NCI-H1048 (cell line): ENCODE measurements around the gene SMPD2.

Experiments
- DNase-seq: peaks from one replicate; lab custom pipeline; 2025; lab: John Stamatoyannopoulos, UW

Gene SMPD2

GRCh38 chr6:109484122-109484521 is 43.6 kb downstream of the SMPD2 start:
- DNase-seq: no peak

DNA sequence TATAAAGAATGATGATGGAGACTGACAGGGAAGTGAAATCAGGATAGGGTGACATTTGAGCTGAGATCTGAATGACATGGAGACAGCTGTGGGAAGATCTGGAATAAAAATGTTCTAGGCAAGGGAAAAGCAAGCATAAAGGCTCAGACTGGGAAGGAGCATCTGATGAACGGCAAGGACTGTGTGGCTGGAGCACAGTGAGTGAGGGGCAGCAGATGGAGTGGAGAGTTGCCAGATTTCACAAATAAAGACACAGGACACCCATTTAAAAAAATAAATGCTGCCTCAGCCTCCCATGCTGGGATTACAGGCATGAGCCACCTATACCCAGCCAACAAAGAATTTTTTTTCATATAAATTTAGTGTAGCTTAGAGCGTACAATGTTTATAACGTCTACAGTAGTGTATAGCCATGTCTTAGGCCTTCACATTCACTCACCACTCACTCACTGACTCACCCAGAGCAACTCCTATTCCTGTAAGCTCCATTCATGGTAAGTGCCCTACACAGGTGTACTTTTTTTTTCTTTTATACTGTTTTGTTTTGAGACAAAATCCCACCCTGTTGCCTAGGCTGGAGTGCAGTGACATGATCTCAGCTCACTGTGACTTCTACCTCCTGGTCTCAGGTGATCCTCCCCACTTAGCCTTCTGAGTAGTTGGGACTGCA is 44.9 kb downstream of the SMPD2 start:
- DNase-seq: no peak

DNA sequence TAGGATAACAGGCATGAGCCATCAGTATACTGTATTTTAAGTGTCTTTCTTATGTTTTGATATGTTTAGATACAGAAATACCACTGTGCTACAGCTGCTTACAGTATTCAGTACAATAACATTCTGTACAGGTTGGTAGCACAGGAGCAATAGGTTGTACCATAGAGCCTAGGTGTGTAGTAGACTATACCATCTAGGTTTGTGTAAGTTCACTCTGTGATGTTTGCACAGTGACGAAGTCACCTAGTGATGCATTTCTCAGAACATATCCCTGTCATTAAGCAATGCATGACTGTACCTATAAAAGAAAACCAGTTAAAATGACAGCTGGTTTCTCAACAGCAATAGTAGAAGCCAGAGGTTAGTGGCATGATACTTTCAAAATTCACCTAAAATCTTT is 45.5 kb downstream of the SMPD2 start:
- DNase-seq: no peak

DNA sequence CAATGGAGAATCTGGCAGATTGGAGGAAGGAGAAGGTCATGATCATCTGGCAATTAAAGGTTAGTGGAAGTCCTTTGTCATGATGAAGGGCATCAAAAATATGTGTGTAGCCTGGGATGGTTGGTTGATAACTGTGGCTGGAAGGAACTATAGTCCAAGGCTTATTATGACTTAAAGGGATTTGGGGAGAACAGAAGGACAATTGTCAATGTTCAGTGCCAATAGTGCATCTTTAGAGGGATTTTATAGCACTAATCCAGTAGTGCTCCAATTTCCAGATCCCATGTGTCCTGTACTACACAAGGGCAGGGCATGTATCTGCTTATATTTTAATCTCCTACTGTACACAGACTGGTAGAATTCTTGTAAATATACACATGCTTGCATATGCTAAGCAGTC is 47.5 kb downstream of the SMPD2 start:
- no peak for DNase-seq

GRCh38 chr6:109490713-109491112 is 50.2 kb downstream of the SMPD2 start:
- no peak for DNase-seq

- no peak for DNase-seq
Observed at GRCh38 chr6:109491207-109491938, 50.8 kb downstream of the SMPD2 start.
